Panc1 (cell line): ENCODE results near the gene SCLY. TPM values are rescaled to one million over a fixed set of nuclear protein-coding genes. Genes with fewer than 3 reads are reported as not detected.

Experiments
- ATAC-seq: fragments of 200-7000 bp; cut with Tn5 transposase; 2 replicates; pipeline ENCODE4 v1.9.1; 2020; ENCODE audit warnings: mild to moderate bottlenecking, moderate library complexity
- BruUV-seq: library from RNA; stranded (reverse); fragments of 400-500 nt; replicated peaks from 2 replicates; lab custom pipeline; 2021; lab: Mats Ljungman, UMichigan
- CTCF ChIA-PET: fragments of 300-600 bp; sonication (Branson Sonifier 250); formaldehyde crosslinking; loops from one replicate; lab custom pipeline; 2022; ENCODE audit warnings: antibody characterized with exemption; lab: Charles Lee
- POLR2A ChIA-PET: fragments of 300-600 bp; sonication (Branson Sonifier 250); formaldehyde crosslinking; loops from one replicate; lab custom pipeline; 2022; ENCODE audit warnings: antibody characterized with exemption; lab: Charles Lee
- DNase-seq: peaks from one replicate; pipeline ENCODE4 v3.0.0-alpha.2; 2010; ENCODE audit warnings: low read depth, low spot score
- H3K27ac ChIP-seq: 2 replicates; pipeline ENCODE4 v1.5.1; 2011; ENCODE audit warnings: mild to moderate bottlenecking, low read length, inconsistent platforms
- H3K27me3 ChIP-seq: fragments of 200-500 bp; sonication (Bioruptor generic); 2 replicates; pipeline ENCODE4 v1.6.0; 2014; ENCODE audit warnings: low read length, inconsistent platforms; ENCODE audit not compliant: control insufficient read depth, insufficient read depth
- H3K36me3 ChIP-seq: fragments of 200-500 bp; sonication (Bioruptor generic); 2 replicates; pipeline ENCODE4 v1.5.1; 2014; ENCODE audit warnings: inconsistent platforms, mild to moderate bottlenecking, low read length, moderate library complexity; ENCODE audit not compliant: control insufficient read depth, insufficient read depth
- H3K4me1 ChIP-seq: 2 replicates; pipeline ENCODE4 v1.5.1; 2011; ENCODE audit warnings: inconsistent platforms, mild to moderate bottlenecking, low read length, moderate library complexity; ENCODE audit not compliant: control insufficient read depth, insufficient read depth
- H3K4me3 ChIP-seq, 2 experiments: 2 replicates each; pipeline ENCODE4 v1.5.1; 2011 to 2012; ENCODE audit warnings: low read depth in 2 of 2, low read length in 2 of 2, mild to moderate bottlenecking in 2 of 2, inconsistent platforms in 1 of 2, moderate library complexity in 1 of 2
- H3K9me3 ChIP-seq: fragments of 200-500 bp; sonication (Bioruptor generic); 2 replicates; pipeline ENCODE4 v1.5.1; 2014; ENCODE audit warnings: low read depth, mild to moderate bottlenecking, inconsistent platforms, low read length, moderate library complexity; ENCODE audit not compliant: control insufficient read depth, insufficient read depth
- CTCF ChIP-seq: fragments of 450-650 bp; IDR thresholded peaks from 2 replicates; pipeline ENCODE4 v1.5.1; 2017; ENCODE audit warnings: mild to moderate bottlenecking
- POLR2AphosphoS5 ChIP-seq: IDR thresholded peaks from 2 replicates; pipeline ENCODE4 v1.6.1; 2012; ENCODE audit warnings: mild to moderate bottlenecking, low read depth, low read length, moderate library complexity
- REST ChIP-seq, 2 experiments: IDR thresholded peaks; 2 replicates each; pipeline ENCODE4 v1.6.1; 2011 to 2012; ENCODE audit warnings: low read depth in 2 of 2, control low read depth in 1 of 2, low read length in 1 of 2, mild to moderate bottlenecking in 1 of 2, moderate library complexity in 1 of 2; ENCODE audit not compliant: insufficient read depth in 1 of 2
- SIN3A ChIP-seq: IDR thresholded peaks from 2 replicates; pipeline ENCODE4 v1.6.1; 2012; ENCODE audit warnings: low read depth, mild to moderate bottlenecking, low read length, moderate library complexity, borderline replicate concordance; ENCODE audit not compliant: insufficient read depth
- TCF7L2 ChIP-seq: IDR thresholded peaks from 2 replicates; pipeline ENCODE4 v1.6.1; 2011; ENCODE audit warnings: mild to moderate bottlenecking, low read depth, low read length, inconsistent platforms
- in situ Hi-C: cut with HindIII; loops from 2 replicates; pipeline ENCODE4 v1.10.0; 2016; ENCODE audit warnings: low sequenced_read_pairs, low pct_unique_long_range_greater_than_20kb
- intact Hi-C: fragments of 100-400 bp; cut with micrococcal nuclease; formaldehyde crosslinking; loops from one replicate; pipeline ENCODE4 v1.10.0; 2022; ENCODE audit not compliant: unreplicated experiment
- total RNA-seq: library from RNA; stranded (reverse); gene quantifications from one replicate; pipeline ENCODE4 v1.2.1, GENCODE V29; 2021; ENCODE audit not compliant: unreplicated experiment

SCLY gene
- total RNA-seq, 1 experiment from 2014 or later: 31.4 TPM

- no peak overlapping the region for H3K27ac ChIP-seq
- intact Hi-C loops (no loop called here), in situ Hi-C loops (no loop called here)
- H3K27me3 ChIP-seq: no peaks in the 10 kb centered on the region
- ATAC-seq: no peak
- no peak for DNase-seq
- ChIA-PET CTCF (no interaction called here), POLR2A (no interaction called here)
- H3K9me3 ChIP-seq: no peaks in the 10 kb centered on the region
- no TSS peak for BruUV-seq
- no peak overlapping the region for H3K4me3 ChIP-seq
- H3K36me3 ChIP-seq: 0 out of 2 replicates have a peak, but pooled peaks cover 3% of the 10 kb centered on the region
- no peak for TF ChIP-seq TCF7L2
- TF ChIP-seq POLR2AphosphoS5: no peak
- TF ChIP-seq REST (IDR thresholded peaks at IDR 0.05; ENCODE audit: insufficient read depth in 1 of 2, low read depth in 2 of 2, low read length in 1 of 2): no peak
- no peak for TF ChIP-seq CTCF
- TF ChIP-seq SIN3A: no peak
- no peaks in the 10 kb centered on the region for H3K4me1 ChIP-seq
Observed at GRCh38 chr2:238039151-238039550, 21.6 kb upstream of the SCLY start.

GRCh38 chr2:238039985-238040384, 20.8 kb upstream of the SCLY start:
- no TSS peak for BruUV-seq
- Histone ChIP-seq H3K27ac (no peak overlapping the region), H3K9me3 (no peaks in the 10 kb centered on the region), H3K27me3 (no peaks in the 10 kb centered on the region), H3K36me3 (0 out of 2 replicates have a peak, but pooled peaks cover 3% of the 10 kb centered on the region), H3K4me3 (no peak overlapping the region), H3K4me1 (no peaks in the 10 kb centered on the region)
- ChIA-PET CTCF (interaction anchor here (0.7 kb wide), 1 partner anchor 21 kb away, joined by 4 read pairs; no protein-coding TSS in a partner anchor), POLR2A (interaction anchor here (0.6 kb wide), 1 partner anchor 66 kb away, joined by 6 read pairs; no protein-coding TSS in a partner anchor)
- in situ Hi-C loops (no loop called here), intact Hi-C loops (no loop called here)
- no peak for TF ChIP-seq REST (IDR thresholded peaks at IDR 0.05; ENCODE audit: insufficient read depth in 1 of 2, low read depth in 2 of 2, low read length in 1 of 2)
- no peak for TF ChIP-seq CTCF
- TF ChIP-seq SIN3A: no peak
- TF ChIP-seq TCF7L2: no peak
- TF ChIP-seq POLR2AphosphoS5: no peak
- DNase-seq (no peak), ATAC-seq (no peak)
